Esophagus (tissue), 2 donors: ENCODE measurements around the gene YWHAH. TPM values are rescaled to one million over a fixed set of nuclear protein-coding genes. Genes with fewer than 3 reads are reported as not detected.
"Not testable (repeated sequence)": the region's sequence is repeated elsewhere in the genome, so short reads cannot be mapped to it uniquely, and the experiment has no call there.

ENCODE experiments used
- H3K27ac ChIP-seq, 2 donors: one replicate each; pipeline ENCODE4 v1.5.1; 2013; ENCODE audit warnings: low read depth in 2 of 2, mild to moderate bottlenecking in 2 of 2, inconsistent platforms in 1 of 2, low read length in 1 of 2, moderate library complexity in 1 of 2
- H3K27me3 ChIP-seq, 2 donors: one replicate each; pipeline ENCODE4 v1.6.1; 2013; ENCODE audit warnings: low read length in 2 of 2, control low read depth in 1 of 2, mild to moderate bottlenecking in 1 of 2; ENCODE audit not compliant: insufficient read depth in 2 of 2, control insufficient read depth in 1 of 2
- H3K36me3 ChIP-seq, 2 donors: one replicate each; pipeline ENCODE4 v1.6.1; 2013; ENCODE audit warnings: low read length in 1 of 2; ENCODE audit not compliant: control insufficient read depth in 2 of 2, insufficient read depth in 2 of 2
- H3K4me1 ChIP-seq, 2 donors: one replicate each; pipeline ENCODE4 v1.6.1; 2013; ENCODE audit warnings: low read length in 1 of 2; ENCODE audit not compliant: control insufficient read depth in 2 of 2, insufficient read depth in 2 of 2
- H3K4me3 ChIP-seq, 2 donors: one replicate each; pipeline ENCODE4 v1.5.1; 2013; ENCODE audit warnings: low read length in 2 of 2, mild to moderate bottlenecking in 2 of 2, low read depth in 1 of 2, moderate library complexity in 1 of 2
- H3K9me3 ChIP-seq, 2 donors: one replicate each; pipeline ENCODE4 v1.6.1; 2013; ENCODE audit warnings: mild to moderate bottlenecking in 2 of 2, low read depth in 1 of 2, low read length in 1 of 2, moderate library complexity in 1 of 2; ENCODE audit not compliant: control insufficient read depth in 2 of 2, insufficient read depth in 1 of 2
- WGBS, 2 donors: extraction: QIAGEN DNeasy Blood & Tissue Kit; methylation state at CpG; one replicate each; pipeline ENCODE4 v1.1.7; 2013; 5-methylcytosine and 5-hydroxymethylcytosine counted together
- polyA plus RNA-seq, 2 donors: library from polyadenylated mRNA; stranded (reverse); fragments of 200-250 nt; gene quantifications; one replicate each; pipeline ENCODE4 v1.2.3, GENCODE V29; 2013
- donor health status: healthy with polysubstance abuse.
- donor health status: Bipolar disorder and iron deficiency.

Gene YWHAH
- polyA plus RNA-seq, 2 donors = 47.7 to 53.4 TPM

GRCh38 chr22:31970490-31971444, 26.4 kb downstream of the YWHAH start:
- H3K36me3 ChIP-seq = no peaks in the 10 kb centered on the region
- peak overlapping the region; percentile 38 to 43 for H3K4me3 ChIP-seq
- H3K4me1 ChIP-seq = peaks cover 0 to 7% of the 10 kb centered on the region in 2 donors
- H3K9me3 ChIP-seq = no peaks in the 10 kb centered on the region
- H3K27ac ChIP-seq = no peak overlapping the region
- 13 to 16% methylated on average over 54 to 55 of the region's 55 CpGs for WGBS, 2 donors
- H3K27me3 ChIP-seq = no peaks in the 10 kb centered on the region

GRCh38 chr22:31972180-31972579, 27.8 kb downstream of the YWHAH start:
- Histone ChIP-seq H3K9me3 (no peaks in the 10 kb centered on the region), H3K27ac (no peak overlapping the region), H3K4me1 (peaks cover 0 to 7% of the 10 kb centered on the region in 2 donors), H3K27me3 (no peaks in the 10 kb centered on the region), H3K4me3 (no peak overlapping the region), H3K36me3 (no peaks in the 10 kb centered on the region)
- WGBS, 2 donors = 70 to 73% methylated on average over 14 of the region's 14 CpGs

GRCh38 chr22:31973739-31974138, 29.4 kb downstream of the YWHAH start:
- H3K27me3 ChIP-seq = no peaks in the 10 kb centered on the region
- WGBS, 2 donors = 67 to 78% methylated on average over 5 of the region's 5 CpGs
- no peaks in the 10 kb centered on the region for H3K36me3 ChIP-seq
- H3K9me3 ChIP-seq = no peaks in the 10 kb centered on the region
- H3K4me3 ChIP-seq = no peak overlapping the region
- H3K4me1 ChIP-seq = peaks cover 0 to 7% of the 10 kb centered on the region in 2 donors
- H3K27ac ChIP-seq = no peak overlapping the region

GRCh38 chr22:31977141-31977841, 33.0 kb downstream of the YWHAH start:
- 5 to 8% methylated on average over 9 of the region's 9 CpGs for WGBS, 2 donors
- no peak overlapping the region for H3K27ac ChIP-seq

GRCh38 chr22:31977939-31978338, 33.6 kb downstream of the YWHAH start:
- H3K27ac ChIP-seq = no peak overlapping the region
- 84 to 85% methylated on average over 3 of the region's 3 CpGs for WGBS, 2 donors
- H3K27me3 ChIP-seq = no peaks in the 10 kb centered on the region
- H3K36me3 ChIP-seq = no peaks in the 10 kb centered on the region
- no peaks in the 10 kb centered on the region for H3K4me1 ChIP-seq
- no peak overlapping the region for H3K4me3 ChIP-seq
- peaks cover 0 to 2% of the 10 kb centered on the region in 2 donors for H3K9me3 ChIP-seq

More at GRCh38 chr22:31977141-31977841, 33.0 kb downstream of the YWHAH start:
- no peaks in the 10 kb centered on the region for H3K27me3 ChIP-seq
- no peaks in the 10 kb centered on the region for H3K36me3 ChIP-seq
- no peaks in the 10 kb centered on the region for H3K4me1 ChIP-seq
- no peak overlapping the region for H3K4me3 ChIP-seq
- peaks cover 0 to 2% of the 10 kb centered on the region in 2 donors for H3K9me3 ChIP-seq

- no peaks in the 10 kb centered on the region for H3K36me3 ChIP-seq
- H3K9me3 ChIP-seq = peaks cover 0 to 2% of the 10 kb centered on the region in 2 donors
- H3K4me1 ChIP-seq = no peaks in the 10 kb centered on the region
- no peaks in the 10 kb centered on the region for H3K27me3 ChIP-seq
- WGBS, 2 donors = 64 to 72% methylated on average over 4 of the region's 4 CpGs
- H3K4me3 ChIP-seq = no peak overlapping the region
- H3K27ac ChIP-seq = no peak overlapping the region
These were observed 36.3 kb downstream of the YWHAH start for GRCh38 chr22:31980628-31981027.

- H3K4me3 ChIP-seq, H3K9me3 ChIP-seq, H3K27me3 ChIP-seq, H3K27ac ChIP-seq, H3K36me3 ChIP-seq, H3K4me1 ChIP-seq: not testable (repeated sequence)
- WGBS, 2 donors = 83 to 95% methylated on average over 8 of the region's 8 CpGs
These were observed 37.6 kb downstream of the YWHAH start for GRCh38 chr22:31981976-31982375.

GRCh38 chr22:31983911-31984656, 39.7 kb downstream of the YWHAH start:
- H3K9me3 ChIP-seq = peaks cover 0 to 2% of the 10 kb centered on the region in 2 donors
- no peak overlapping the region for H3K27ac ChIP-seq
- no peaks in the 10 kb centered on the region for H3K4me1 ChIP-seq
- H3K36me3 ChIP-seq = no peaks in the 10 kb centered on the region
- H3K27me3 ChIP-seq = no peaks in the 10 kb centered on the region
- H3K4me3 ChIP-seq = no peak overlapping the region
- WGBS, 2 donors = 68% methylated on average over 6 of the region's 6 CpGs

GRCh38 chr22:31987218-31987617, 42.9 kb downstream of the YWHAH start:
- no peaks in the 10 kb centered on the region for H3K27me3 ChIP-seq
- H3K36me3 ChIP-seq = no peaks in the 10 kb centered on the region
- WGBS, 2 donors = 72 to 85% methylated on average over 1 of the region's 1 CpG
- H3K27ac ChIP-seq = no peak overlapping the region
- H3K4me1 ChIP-seq = no peaks in the 10 kb centered on the region
- H3K4me3 ChIP-seq = no peak overlapping the region
- H3K9me3 ChIP-seq = no peaks in the 10 kb centered on the region
